Choroid plexus epithelial cell (primary cell): ENCODE results near the gene IPPK.

Experiments used
- DNase-seq: peaks from one replicate; pipeline ENCODE4 v3.0.0-alpha.2; 2010; ENCODE audit warnings: low read depth
- H3K4me3 ChIP-seq: 2 replicates; pipeline ENCODE4 v1.5.1; 2011; ENCODE audit warnings: low read depth, mild to moderate bottlenecking, control low read depth, low read length, moderate library complexity
- TF ChIP-seq, protein P1 (sequence below): conservative IDR thresholded peaks from 2 replicates; pipeline ENCODE4 v1.5.1; 2011; ENCODE audit warnings: low read depth, mild to moderate bottlenecking, control low read depth, inconsistent platforms, low read length, moderate library complexity

IPPK gene

DNA sequence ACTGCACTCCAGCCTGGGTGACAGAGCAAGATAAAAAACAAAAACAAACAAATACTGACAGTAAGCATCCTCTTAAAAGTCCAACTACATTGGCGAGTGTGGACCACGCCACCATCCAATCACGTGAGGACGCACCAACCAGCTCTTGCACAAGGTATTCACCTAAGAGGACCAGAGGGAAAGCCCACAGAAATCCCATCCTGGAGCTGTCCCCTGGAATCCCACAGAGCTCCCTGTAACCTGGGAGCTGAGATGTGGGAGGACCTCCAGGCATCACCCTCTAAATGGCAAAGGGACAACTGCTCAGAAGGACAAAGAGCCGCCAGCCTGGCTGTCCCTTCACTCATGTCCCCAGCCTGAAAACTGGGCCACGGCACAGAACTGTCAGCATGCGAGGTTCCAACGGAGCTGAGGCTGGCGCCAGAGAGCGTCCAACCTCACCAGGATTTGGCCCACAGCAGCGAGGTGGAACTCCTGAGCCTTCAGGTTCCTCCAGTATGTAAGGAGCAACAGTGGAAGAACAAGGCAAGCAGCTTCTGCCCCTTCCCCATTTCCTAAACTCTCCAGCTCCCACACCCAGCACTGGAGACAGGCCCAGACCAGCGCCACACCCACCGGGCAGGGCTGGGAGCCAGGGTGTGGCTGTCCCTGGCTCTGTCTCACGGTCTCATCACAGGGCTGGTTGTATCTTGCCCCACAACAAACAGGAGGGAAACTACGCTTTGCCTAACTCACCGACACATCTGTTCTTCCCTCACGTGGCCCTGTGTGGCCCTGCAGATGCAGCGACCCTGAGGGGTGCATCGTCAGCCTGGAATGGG is 15.2 kb downstream of the IPPK start:
- H3K4me3 ChIP-seq = no peak overlapping the region
- DNase-seq = no peak
- TF ChIP-seq, protein P1, sequence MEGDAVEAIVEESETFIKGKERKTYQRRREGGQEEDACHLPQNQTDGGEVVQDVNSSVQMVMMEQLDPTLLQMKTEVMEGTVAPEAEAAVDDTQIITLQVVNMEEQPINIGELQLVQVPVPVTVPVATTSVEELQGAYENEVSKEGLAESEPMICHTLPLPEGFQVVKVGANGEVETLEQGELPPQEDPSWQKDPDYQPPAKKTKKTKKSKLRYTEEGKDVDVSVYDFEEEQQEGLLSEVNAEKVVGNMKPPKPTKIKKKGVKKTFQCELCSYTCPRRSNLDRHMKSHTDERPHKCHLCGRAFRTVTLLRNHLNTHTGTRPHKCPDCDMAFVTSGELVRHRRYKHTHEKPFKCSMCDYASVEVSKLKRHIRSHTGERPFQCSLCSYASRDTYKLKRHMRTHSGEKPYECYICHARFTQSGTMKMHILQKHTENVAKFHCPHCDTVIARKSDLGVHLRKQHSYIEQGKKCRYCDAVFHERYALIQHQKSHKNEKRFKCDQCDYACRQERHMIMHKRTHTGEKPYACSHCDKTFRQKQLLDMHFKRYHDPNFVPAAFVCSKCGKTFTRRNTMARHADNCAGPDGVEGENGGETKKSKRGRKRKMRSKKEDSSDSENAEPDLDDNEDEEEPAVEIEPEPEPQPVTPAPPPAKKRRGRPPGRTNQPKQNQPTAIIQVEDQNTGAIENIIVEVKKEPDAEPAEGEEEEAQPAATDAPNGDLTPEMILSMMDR = no peak

DNA sequence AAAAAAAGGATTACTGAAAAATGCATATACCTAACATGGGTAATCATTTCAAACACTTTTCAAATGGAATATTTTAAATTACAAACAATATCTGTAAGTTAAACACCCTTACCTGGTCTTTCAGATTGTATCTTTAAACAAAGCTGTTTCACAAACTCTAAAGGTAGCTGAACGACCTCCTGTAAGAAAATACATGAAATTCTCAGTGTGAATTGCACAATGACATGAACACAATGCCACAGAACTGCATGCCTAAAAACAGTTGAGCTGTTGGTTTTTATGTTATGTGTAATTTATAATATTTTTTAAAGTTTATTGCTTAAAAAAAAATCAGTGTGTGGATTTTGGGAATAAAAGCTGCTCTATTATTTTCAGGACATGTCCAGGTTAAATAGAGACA is 17.5 kb downstream of the IPPK start:
- TF ChIP-seq, protein P1 = no peak
- no peak overlapping the region for H3K4me3 ChIP-seq
- peak; percentile 54 for DNase-seq

DNA sequence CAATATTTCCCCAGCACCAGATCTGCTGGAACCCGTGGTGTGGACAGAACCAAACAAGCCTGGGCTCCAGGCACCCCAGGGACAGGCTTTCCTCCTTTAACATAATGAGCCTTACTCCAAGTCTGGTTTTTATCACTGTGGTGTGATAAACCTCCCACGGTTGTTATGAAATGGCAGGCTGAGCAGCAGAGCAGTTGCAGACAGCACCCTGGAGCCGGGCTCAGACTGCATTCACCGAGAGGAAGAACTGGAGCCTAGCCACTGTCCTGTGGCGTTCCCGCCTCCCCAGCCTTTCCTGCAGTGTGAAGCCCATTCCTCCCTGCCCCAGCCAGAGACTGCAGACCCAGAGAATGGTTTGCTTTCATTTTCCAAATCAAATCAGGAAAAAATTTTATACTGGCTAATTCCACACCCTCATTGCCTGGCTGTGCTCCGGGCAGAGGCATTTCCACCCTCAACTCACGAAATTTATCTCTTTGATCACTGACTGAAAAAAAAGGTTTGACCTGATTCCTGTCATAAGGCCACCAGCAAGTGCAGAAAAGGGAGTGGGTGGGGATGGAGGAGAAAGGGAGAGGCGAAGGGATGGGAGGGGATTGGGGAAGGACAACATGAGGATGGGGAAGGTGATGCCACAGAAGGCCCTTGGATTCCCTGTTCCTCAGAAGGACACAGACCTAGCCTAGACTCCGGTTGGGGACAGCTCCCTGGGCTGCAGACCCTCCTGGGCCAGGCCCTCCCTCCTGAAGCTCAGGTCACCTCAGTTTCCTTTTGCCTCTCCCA is 18.9 kb downstream of the IPPK start:
- H3K4me3 ChIP-seq = no peak overlapping the region
- TF ChIP-seq, protein P1 = no peak
- peak; percentile 90 for DNase-seq

DNA sequence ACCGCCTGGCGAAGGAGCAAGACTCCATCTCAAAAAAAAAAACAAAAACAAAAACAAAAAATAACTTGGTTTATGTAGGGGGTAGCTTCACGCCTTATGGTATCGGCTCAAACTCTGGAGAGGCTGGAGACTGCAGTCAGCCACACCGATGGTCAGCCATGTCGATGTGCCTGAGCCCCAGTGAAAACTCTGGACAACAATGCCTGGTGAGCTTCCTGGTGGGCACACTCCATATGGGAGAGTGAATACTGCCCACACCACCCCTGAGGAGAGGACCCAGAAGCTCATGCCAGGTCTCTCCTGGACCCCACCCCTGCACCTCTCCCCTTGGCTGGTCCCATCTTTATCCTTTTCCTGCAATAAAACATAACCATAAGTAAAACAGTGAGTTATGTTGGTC is 19.6 kb downstream of the IPPK start:
- no peak overlapping the region for H3K4me3 ChIP-seq
- TF ChIP-seq, protein P1 = no peak
- no peak for DNase-seq

DNA sequence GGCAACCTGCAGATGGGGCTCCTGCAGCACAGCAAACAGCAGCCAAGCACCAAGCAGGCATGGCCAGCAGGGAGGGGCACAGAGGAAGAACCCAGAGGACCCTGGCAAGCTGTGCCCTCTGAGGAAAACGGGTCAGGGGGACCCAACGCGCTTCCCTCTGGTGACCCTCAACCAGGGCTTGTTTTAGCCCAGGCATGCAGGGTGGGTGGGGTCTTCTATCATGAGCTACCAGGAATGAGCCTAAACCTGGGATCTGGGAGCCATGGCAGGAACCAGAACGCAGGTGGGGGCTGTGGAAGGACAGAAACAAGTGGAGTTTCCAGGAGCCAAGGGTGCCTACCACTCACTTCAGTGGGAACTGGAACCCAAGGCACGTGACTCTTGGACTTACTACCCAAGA is 20.9 kb downstream of the IPPK start:
- H3K4me3 ChIP-seq = no peak overlapping the region
- DNase-seq = no peak
- TF ChIP-seq, protein P1 = no peak

DNA sequence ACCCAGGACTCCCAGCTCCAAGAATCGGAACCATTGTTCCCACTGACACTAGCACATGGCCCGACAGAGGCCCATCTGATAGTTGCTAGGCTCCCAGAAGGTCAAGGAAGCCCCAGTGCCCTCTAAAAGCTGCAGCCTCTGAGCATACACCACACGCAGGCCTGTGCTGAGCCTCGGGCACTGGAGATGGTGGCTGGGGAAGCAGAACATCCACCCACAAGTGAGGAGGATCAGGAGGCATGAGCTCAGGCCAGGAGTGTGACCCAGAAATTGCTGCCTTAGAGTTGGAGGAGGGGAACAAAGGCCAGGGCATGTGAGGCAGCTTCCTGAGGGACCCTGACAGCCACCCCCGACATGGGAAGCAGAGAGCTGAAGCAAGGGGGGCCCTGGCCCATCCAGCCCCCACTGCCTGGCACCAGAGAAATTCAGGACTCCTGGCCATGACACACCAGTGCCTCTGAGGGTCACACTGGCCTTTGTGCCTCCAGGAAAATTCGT is 21.4 kb downstream of the IPPK start:
- DNase-seq = no peak
- TF ChIP-seq, protein P1 = no peak
- H3K4me3 ChIP-seq = no peak overlapping the region
